MM.1S (cell line): ENCODE data around the gene PUS1.

Source experiments
- CTCF ChIP-seq: fragments of 300-600 bp; sonication (generic); IDR thresholded peaks from 2 replicates; pipeline ENCODE4 v1.5.1; 2016; ENCODE audit warnings: antibody characterized with exemption, low read length, mixed read lengths
- EZH2 ChIP-seq: fragments of 300-600 bp; sonication (generic); optimal IDR thresholded peaks from 2 replicates; pipeline ENCODE3; 2017; ENCODE audit warnings: low read depth, mild to moderate bottlenecking, antibody characterized with exemption, low read length, mixed read lengths
- EZH2phosphoT487 ChIP-seq: fragments of 300-600 bp; sonication (generic); IDR thresholded peaks from 2 replicates; pipeline ENCODE4 v1.6.1; 2018; ENCODE audit warnings: antibody characterized with exemption, low read length

- TF ChIP-seq CTCF = no peak
- no peak for TF ChIP-seq EZH2
- TF ChIP-seq EZH2phosphoT487 = no peak
Measured at GRCh38 chr12:131892711-131893604, 36.1 kb upstream of the PUS1 start.
